Pancreas (tissue), 10 donors: ENCODE data around the gene CROCC2. TPM values are rescaled to one million over a fixed set of nuclear protein-coding genes. Genes with fewer than 3 reads are reported as not detected.
A peak's percentile ranks its signal among the peaks of the same experiment; 100 is the strongest.

Experiments
- ATAC-seq, 4 donors: fragments of 200-7000 bp; cut with Tn5 transposase; one replicate each; pipeline versions ENCODE4 v1.8.0 to v1.9.1; 2020; ENCODE audit warnings: mild to moderate bottlenecking in 4 of 4, moderate library complexity in 4 of 4
- DNase-seq, 6 donors: peaks; one replicate each; pipeline ENCODE4 v3.0.0-alpha.2; 2020
- FAIRE-seq: peaks from 2 replicates; lab custom pipeline; 2012; peaks lifted over from hg19 to GRCh38; lab: Jason Lieb, UNC
- H3K27ac ChIP-seq, 4 donors: fragments of 200-600 bp; sonication (generic); 1 replicate in 3 of 4; 2 replicates in 1 of 4; pipeline versions ENCODE4 v1.5.0 to v1.8.0; 2020
- H3K27me3 ChIP-seq, 4 donors: fragments of 200-600 bp; one replicate each; pipeline ENCODE4 v1.8.0; 2021
- H3K36me3 ChIP-seq, 3 donors: fragments of 200-600 bp; sonication (generic) in 1 of 3; one replicate each; pipeline versions ENCODE4 v1.5.0 to v1.8.0; 2020 to 2021
- H3K4me1 ChIP-seq, 3 donors: fragments of 200-600 bp; one replicate each; pipeline ENCODE4 v1.8.0; 2021
- H3K4me3 ChIP-seq, 4 donors: fragments of 200-600 bp; sonication (generic) in 2 of 4; one replicate each; pipeline versions ENCODE4 v1.5.0 to v1.8.0; 2020 to 2021
- H3K9me3 ChIP-seq, 4 donors: fragments of 200-600 bp; one replicate each; pipeline ENCODE4 v1.8.0; 2021
- CTCF ChIP-seq, 4 donors: fragments of 200-600 bp; sonication (generic) in 3 of 4; IDR thresholded peaks; one replicate each; pipeline versions ENCODE4 v1.5.0 to v1.8.0; 2021; ENCODE audit warnings: antibody characterized with exemption in 4 of 4
- WGBS, 2 donors: extraction: QIAGEN DNeasy Blood & Tissue Kit; methylation state at CpG; one replicate each; pipeline ENCODE4 v1.1.7; 2013; 5-methylcytosine and 5-hydroxymethylcytosine counted together
- intact Hi-C, 3 donors: fragments of 100-400 bp; cut with DNase I; formaldehyde crosslinking; loops; one replicate each; pipeline versions ENCODE4 v1.11.1 to v1.14.2; 2022
- polyA plus RNA-seq, 2 donors: library from polyadenylated mRNA; stranded (reverse); fragments of 200-250 nt; gene quantifications; one replicate each; pipeline ENCODE4 v1.2.3, GENCODE V29; 2013
- total RNA-seq, 6 donors: library from RNA; stranded (reverse); fragmentation: NEBNext Ultra II Directional in 4 of 6; extraction: Animal tissue kit (Norgen Biotek cat#: 25700) in 4 of 6; gene quantifications; one replicate each; pipeline versions ENCODE4 v1.2.1 to v1.2.4, GENCODE V29; 2021 to 2023
- donor health status: healthy with polysubstance abuse.
- donor health status: DM: no; HTN: no; CAD: no; lungs with moderate emphysema.
- donor health status: DM: no; HTN: no; CAD: no.
- donor health status: control.
- donor health status: control.
- donor health status: Bipolar disorder and iron deficiency.
- donor health status: DM: yes; HTN: yes; CAD: no.
- donor health status: DM: no; HTN: no; CAD: no.
- donor health status: DM: no; HTN: no; CAD: no.
- donor health status: DM: yes; HTN: yes; CAD: no.

Gene CROCC2
- total and polyA plus RNA-seq, 8 donors: 0.04 to 0.05 (median 0.04) TPM; not detected in 5

GRCh38 chr2:240998995-240999791 is 93.1 kb downstream of the CROCC2 start:
- Histone ChIP-seq H3K4me3 (peak overlapping the region; percentile 48 to 73 (median 59)), H3K27ac (peak overlapping the region in 1 of 4 donors; percentile 42), H3K36me3 (no peaks in the 10 kb centered on the region), H3K27me3 (no peaks in the 10 kb centered on the region), H3K4me1 (peaks cover 13 to 25% (median 18%) of the 10 kb centered on the region in 3 donors), H3K9me3 (no peaks in the 10 kb centered on the region)
- 11 to 29% methylated on average over 22 to 71 of the region's 71 CpGs for WGBS, 2 donors
- intact Hi-C loops: no loop called here
- TF ChIP-seq CTCF (IDR thresholded peaks at IDR 0.05): no peak
- peak in 5 of 6 donors; percentile 29 to 83 (median 52) for DNase-seq
- no peak for FAIRE-seq
- ATAC-seq: peak in 3 of 4 donors; percentile 14 to 33 (median 31)

GRCh38 chr2:240999873-241000541 is 93.9 kb downstream of the CROCC2 start:
- Histone ChIP-seq H3K9me3 (no peaks in the 10 kb centered on the region), H3K36me3 (no peaks in the 10 kb centered on the region), H3K27ac (peak overlapping the region in 1 of 4 donors; percentile 22), H3K4me1 (peaks cover 13 to 25% (median 15%) of the 10 kb centered on the region in 3 donors), H3K27me3 (no peaks in the 10 kb centered on the region), H3K4me3 (peak overlapping the region in 2 of 4 donors; percentile 67 to 73)
- peak in 4 of 6 donors; percentile 17 to 63 (median 42) for DNase-seq
- 90 to 92% methylated on average over 19 of the region's 19 CpGs for WGBS, 2 donors
- no peak for ATAC-seq
- intact Hi-C loops: no loop called here
- no peak for FAIRE-seq
- TF ChIP-seq CTCF (IDR thresholded peaks at IDR 0.05): no peak

GRCh38 chr2:241000831-241001321 is 94.7 kb downstream of the CROCC2 start:
- Histone ChIP-seq H3K36me3 (no peaks in the 10 kb centered on the region), H3K27ac (peak overlapping the region in 1 of 4 donors; percentile 4), H3K4me3 (no peak overlapping the region), H3K4me1 (peaks cover 13 to 25% (median 15%) of the 10 kb centered on the region in 3 donors), H3K27me3 (no peaks in the 10 kb centered on the region), H3K9me3 (no peaks in the 10 kb centered on the region)
- peak in 5 of 6 donors; percentile 17 to 63 (median 33) for DNase-seq
- FAIRE-seq: no peak
- TF ChIP-seq CTCF (IDR thresholded peaks at IDR 0.05): no peak
- intact Hi-C loops: no loop called here
- peak in 2 of 4 donors; percentile 26 to 39 for ATAC-seq
- WGBS, 2 donors: 84 to 87% methylated on average over 9 of the region's 9 CpGs

- Histone ChIP-seq H3K4me1 (peaks cover 13 to 20% (median 13%) of the 10 kb centered on the region in 3 donors), H3K36me3 (no peaks in the 10 kb centered on the region), H3K27ac (no peak overlapping the region), H3K4me3 (no peak overlapping the region), H3K27me3 (no peaks in the 10 kb centered on the region), H3K9me3 (no peaks in the 10 kb centered on the region)
- intact Hi-C loops: no loop called here
- peak in 4 of 6 donors; percentile 9 to 63 (median 30) for DNase-seq
- ATAC-seq: no peak
- no peak for FAIRE-seq
- WGBS, 2 donors: 92 to 93% methylated on average over 21 of the region's 21 CpGs
- no peak for TF ChIP-seq CTCF (IDR thresholded peaks at IDR 0.05)
Measured at GRCh38 chr2:241001413-241002274, 95.5 kb downstream of the CROCC2 start.
